GM19395 (cell line): ENCODE measurements around the gene HCAR2.
"Not testable (repeated sequence)": the region's sequence is repeated elsewhere in the genome, so short reads cannot be mapped to it uniquely, and the experiment has no call there.

Source experiments
- ATAC-seq: cut with Tn5 transposase; IDR thresholded peaks from one replicate; pipeline ENCODE4 v1.9.1; 2021; ENCODE audit warnings: mild to moderate bottlenecking, moderate library complexity; ENCODE audit not compliant: unreplicated experiment

Gene HCAR2

DNA sequence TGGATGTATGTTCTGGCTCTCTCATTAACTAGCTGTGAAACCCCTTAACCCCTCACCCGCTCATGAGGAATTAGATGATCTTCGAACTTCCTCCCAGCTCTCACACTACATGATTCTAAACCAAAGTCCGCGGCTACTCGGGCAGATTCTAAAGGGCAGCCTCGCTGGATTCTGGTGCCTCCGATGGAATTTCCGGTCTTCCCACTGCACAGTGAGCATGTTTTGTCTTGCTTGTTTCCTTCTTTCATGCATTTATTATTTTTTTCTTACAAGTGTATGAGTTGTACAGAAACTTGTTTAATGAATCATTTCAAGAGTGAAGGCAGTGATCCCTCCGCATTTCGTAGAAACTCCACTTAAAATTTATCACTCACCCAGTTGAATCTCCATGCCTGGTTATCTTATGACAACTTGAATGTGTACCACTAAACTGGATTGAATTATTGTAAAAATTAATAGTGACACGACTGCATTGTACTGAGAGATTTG is 17.9 kb upstream of the HCAR2 start:
- no peak for ATAC-seq

DNA sequence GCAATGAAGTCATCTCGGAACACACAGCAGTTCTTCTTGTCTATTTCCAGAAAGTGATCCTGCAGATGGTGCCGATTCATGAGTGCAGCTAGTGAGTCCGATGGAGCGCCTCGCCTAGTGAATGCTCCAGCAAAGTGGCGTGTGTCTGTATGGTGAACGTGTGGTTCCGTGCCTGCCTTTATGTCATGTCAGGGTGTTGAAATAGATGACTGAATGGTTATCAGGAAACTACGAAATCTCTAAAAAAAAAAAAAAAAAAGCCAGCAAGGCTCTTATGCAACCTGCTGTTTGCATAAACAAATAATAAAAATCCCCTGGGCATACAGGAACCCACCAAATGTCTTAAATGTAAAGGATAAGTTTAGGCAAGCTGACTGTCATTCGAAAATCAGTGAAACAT is 13.5 kb upstream of the HCAR2 start, which contains the start of gene HCAR3:
TSS of gene HCAR3 (minus strand) at position 154 of the 400 bp plus-strand sequence. CDS start at position 80, 74 bp downstream.
- ATAC-seq = not testable (repeated sequence)

- ATAC-seq = not testable (repeated sequence)
Measured at GRCh38 chr12:122715211-122715610, 12.1 kb upstream of the HCAR2 start.

- ATAC-seq = not testable (repeated sequence)
Measured at GRCh38 chr12:122713491-122714188, 10.5 kb upstream of the HCAR2 start.

DNA sequence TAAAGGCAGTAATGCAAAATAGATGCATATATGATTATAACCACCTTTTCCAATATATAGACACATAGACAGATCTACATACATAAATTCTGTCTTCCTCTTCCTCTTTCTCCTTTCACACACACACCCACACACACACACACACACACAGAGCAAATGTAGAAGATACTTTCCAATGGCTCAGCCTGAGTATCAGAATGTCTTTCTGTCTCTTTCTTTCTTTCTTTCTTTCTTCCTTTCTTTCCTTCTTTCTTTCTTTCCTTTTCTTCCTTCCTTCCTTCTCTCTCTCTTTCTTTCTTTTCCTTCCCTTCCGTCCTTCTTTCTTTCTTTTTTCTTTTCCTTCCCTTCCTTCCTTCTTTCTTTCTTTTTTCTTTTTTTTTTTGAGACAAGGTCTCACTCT is 8.1 kb upstream of the HCAR2 start:
- ATAC-seq = not testable (repeated sequence)

GRCh38 chr12:122710341-122710740 is 7.2 kb upstream of the HCAR2 start:
- ATAC-seq = not testable (repeated sequence)

- ATAC-seq = not testable (repeated sequence)
Measured at GRCh38 chr12:122709287-122709686, 6.1 kb upstream of the HCAR2 start.

DNA sequence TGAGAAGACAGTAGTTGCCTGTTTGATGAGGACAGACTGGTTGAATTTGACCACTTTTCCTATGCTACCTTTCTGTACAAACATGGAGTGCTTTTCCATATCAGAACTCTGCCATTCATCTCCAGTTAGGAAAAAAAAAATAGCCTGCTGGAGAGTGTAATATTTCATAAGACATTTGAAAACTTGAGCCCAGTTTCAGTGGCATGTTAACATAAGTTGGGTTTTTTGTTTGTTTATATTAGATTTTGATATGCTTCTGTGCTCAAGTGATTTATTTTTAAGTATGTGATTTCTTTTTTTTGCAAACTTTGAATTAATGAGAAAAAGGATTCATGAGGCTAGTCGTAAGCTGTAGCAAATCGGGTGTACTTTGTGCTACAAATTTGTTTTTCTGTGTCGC is 684 bp upstream of the HCAR2 start:
- not testable (repeated sequence) for ATAC-seq

DNA sequence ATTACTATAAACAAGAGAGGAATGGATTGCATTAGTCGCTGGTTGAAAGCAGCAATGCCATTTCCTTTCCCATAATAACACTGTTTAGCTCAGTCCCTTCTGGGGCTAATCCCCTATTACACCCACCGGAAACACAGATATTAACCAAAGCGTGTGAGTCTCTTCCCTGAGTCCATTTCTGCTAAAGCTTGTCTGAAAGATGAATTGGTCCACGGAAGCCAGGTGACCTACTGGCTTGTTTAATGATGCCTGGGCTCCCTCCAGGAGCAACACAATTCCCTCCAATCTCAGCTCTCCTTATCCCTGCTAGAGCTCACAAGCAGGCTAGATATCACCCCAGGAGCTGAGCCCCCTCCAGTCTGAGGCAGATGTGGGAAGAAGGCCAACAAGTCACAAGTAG is 1.7 kb downstream of the HCAR2 start:
- not testable (repeated sequence) for ATAC-seq

GRCh38 chr12:122700038-122700710 is 3.0 kb downstream of the HCAR2 start:
- not testable (repeated sequence) for ATAC-seq

- not testable (repeated sequence) for ATAC-seq
Measured at GRCh38 chr12:122696922-122697321, 6.2 kb downstream of the HCAR2 start.

DNA sequence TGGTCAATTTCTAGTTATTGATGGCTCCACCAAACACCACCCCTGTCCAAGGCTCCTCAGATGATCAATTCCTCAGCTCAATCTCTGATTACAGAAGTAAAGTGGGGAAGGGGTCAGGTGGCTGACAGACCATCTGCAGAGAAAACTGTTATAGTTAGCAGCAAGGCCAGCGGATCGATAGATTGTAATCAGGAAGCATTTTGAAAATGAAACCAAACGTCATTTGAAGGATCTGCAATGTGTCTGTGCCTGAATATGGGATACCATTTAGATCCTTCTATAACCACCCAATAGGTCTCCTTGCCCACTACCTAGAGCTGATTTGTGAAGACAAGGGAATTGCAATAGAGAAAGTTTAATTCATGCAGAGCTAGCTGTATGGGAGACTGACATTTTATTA is 11.6 kb downstream of the HCAR2 start:
- no peak for ATAC-seq

- no peak for ATAC-seq
Measured at GRCh38 chr12:122688291-122688690, 14.9 kb downstream of the HCAR2 start.

DNA sequence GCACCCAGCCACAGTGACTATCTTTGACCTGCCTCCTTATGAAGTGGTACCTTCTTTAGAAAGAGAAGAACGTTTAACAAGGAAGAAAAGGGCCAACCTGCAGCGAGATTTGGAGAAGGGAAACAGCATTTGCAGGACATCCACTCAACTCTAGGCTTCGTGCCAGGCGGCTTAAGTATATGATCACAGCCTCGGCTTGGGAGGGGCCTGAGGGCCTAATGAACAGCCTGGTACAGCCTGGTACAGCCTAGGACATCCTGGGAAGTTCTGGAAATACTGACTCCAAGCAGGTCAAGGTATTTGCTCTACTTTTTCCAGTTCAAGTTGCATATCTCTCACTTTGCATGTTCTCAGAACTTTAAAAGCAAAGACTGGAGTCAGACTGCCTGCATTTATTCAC is 16.1 kb downstream of the HCAR2 start:
- no peak for ATAC-seq

- ATAC-seq = no peak
Measured at GRCh38 chr12:122686538-122686937, 16.6 kb downstream of the HCAR2 start.

DNA sequence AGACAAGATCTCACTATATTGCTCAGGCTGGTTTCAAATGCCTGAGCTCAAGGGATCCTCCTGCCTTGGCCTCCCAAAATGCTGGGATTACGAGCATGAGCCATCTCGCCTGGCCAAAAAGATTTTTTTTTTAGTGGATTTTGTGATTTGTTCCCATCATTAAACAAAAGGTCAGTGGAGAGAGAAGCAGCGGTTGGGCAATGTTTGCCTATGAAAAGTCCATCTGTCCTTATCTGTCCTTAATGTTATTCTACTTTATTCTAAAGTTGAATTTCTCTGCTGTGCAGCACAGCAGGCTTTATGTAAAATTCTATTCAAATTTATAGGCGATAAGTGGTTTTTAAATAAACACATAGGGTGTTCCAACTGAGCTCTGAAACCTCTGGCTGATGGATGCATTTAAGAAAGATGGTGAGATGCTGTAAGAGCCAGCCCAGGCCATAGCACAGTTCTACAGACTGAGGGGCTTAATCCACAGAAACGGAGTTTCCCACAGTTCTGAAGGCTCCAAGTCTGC is 18.8 kb downstream of the HCAR2 start:
- ATAC-seq = no peak

- ATAC-seq = no peak
Measured at GRCh38 chr12:122681814-122682213, 21.3 kb downstream of the HCAR2 start.

DNA sequence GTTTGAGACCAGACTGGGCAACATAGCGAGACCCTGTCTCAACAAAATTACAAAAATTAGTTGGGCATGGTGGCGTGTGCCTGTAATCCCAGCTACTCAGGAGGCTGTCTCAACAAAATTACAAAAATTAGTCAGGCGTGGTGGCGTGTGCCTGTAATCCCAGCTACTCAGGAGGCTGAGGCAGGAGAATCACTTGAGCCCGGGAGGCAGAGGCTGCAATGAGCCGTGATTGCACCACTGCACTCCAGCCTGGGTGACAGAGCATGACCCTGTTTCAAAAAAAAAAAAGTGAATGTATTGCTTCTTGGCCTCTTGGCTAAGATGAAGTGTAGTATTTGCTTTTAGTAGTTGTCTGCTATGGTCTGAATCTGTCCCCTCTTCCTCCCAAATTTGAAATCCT is 22.2 kb downstream of the HCAR2 start:
- not testable (repeated sequence) for ATAC-seq

GRCh38 chr12:122676781-122677180 is 26.4 kb downstream of the HCAR2 start:
- ATAC-seq = not testable (repeated sequence)

DNA sequence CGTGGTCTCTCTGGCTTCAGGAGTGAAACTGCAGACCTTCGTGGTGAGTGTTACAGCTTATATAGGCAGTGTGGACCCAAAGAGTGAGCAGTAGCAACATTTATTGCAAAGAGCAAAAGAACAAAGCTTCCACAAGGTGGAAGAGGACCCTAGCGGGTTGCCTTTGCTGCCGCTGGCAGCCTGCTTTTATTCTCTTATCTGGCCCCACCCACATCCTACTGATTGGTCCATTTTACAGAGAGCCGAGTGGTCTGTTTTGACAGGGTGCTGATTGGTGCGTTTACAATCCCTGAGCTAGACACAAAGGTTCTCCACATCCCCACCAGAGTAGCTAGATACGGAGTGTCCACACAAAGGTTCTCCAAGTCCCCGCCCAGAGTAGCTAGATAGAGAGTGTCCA is 27.1 kb downstream of the HCAR2 start:
- ATAC-seq = not testable (repeated sequence)

- no peak for ATAC-seq
Measured at GRCh38 chr12:122672515-122672914, 30.6 kb downstream of the HCAR2 start.
